HG03139 (cell line): ENCODE measurements around the gene TNMD.

Experiments used
- ATAC-seq: cut with Tn5 transposase; IDR thresholded peaks from one replicate; pipeline ENCODE4 v1.9.1; 2021; ENCODE audit not compliant: unreplicated experiment

Gene TNMD

DNA sequence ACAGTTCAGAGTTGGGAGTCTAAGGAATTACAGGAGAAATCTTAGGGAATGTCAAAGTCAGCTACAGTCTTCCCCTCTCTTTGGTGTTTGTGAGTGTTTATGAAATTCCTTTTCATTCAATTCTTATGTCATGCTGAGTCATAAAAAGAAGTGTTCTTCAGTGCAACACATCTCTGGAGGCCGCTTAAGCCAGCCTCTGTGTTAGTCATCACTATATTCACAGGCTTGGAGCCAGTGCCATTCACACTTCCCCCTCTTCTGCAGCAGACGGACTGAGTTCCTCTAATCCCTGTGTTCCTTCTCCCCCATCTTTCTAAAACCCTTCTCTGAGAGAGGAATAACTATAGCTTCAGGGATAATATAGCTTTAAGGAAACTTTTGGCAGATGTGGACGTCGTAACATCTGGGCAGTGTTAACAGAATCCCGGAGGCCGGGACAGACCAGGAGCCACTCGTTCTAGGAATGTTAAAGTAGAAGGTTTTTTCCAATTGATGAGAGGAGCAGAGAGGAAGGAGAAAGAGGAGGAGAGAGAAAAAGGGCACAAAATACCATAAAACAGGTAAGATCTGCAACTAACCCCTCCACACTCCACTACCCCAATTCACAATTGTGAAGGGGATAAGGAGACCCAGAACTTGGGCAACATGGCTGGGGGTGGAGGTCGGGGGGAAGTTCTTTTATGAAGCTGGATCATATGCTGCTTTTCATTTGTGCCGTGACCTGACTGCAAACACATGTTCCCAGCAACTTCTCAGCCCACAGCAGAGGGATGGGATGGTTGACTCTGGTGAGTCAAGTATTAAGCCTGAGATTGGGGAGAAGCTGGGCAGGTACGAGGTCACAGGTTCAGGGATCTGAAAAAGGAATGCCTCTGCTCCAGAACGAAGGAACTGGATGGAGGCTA, 59.5 kb downstream of the TNMD start, which contains the start of gene SRPX2:
Gene SRPX2 (plus strand): TSS at position 244 of the 905 bp plus-strand sequence. CDS start 2,124 bp downstream, outside the sequence.
- ATAC-seq, result no peak

DNA sequence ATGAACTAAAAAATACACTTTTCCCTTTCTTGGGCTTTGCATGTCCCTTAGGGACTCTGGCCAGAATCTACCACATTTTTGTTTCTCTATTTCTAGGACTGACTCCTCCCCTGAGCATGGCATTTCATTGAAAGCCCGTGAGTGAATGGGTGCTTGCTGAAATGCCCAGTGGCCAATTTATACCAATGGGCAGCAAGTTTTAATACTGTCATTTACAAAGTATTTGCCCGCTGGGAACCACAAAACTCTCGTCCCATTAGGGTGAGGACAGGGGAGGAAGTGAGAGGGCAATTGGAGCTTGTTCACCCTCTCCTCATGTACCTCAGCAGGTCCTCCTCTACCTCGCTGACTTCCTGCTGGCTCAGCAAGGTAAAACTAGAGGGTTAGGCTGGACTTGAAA, 60.4 kb downstream of the TNMD start:
- no peak for ATAC-seq

- no peak for ATAC-seq
Measured at GRCh38 chrX:100647095-100647494, 62.4 kb downstream of the TNMD start.

GRCh38 chrX:100647739-100648138, 63.0 kb downstream of the TNMD start:
- no peak for ATAC-seq

- no peak for ATAC-seq
Measured at GRCh38 chrX:100648458-100649417, 64.0 kb downstream of the TNMD start.
